ENCODE results near the gene EPHB1.

- no peak for TF ChIP-seq CTCF (IDR thresholded peaks at IDR 0.05)
- no peak for TF ChIP-seq POLR2A (IDR thresholded peaks at IDR 0.05)
- TF ChIP-seq EP300 (IDR thresholded peaks at IDR 0.05): no peak
Observed at GRCh38 chr3:135109681-135110080, 314.6 kb downstream of the EPHB1 start.
